K562 (cell line): ENCODE data around the gene STAU1. TPM values are rescaled to one million over a fixed set of nuclear protein-coding genes. Genes with fewer than 3 reads are reported as not detected.

Experiments used
- ATAC-seq: fragments of 200-7000 bp; cut with Tn5 transposase; 3 replicates; pipeline ENCODE4 v1.9.1; 2020; ENCODE audit warnings: moderate library complexity
- BruUV-seq: library from RNA; stranded (reverse); fragments of 400-500 nt; replicated peaks from 2 replicates; lab custom pipeline; 2021; lab: Mats Ljungman, UMichigan
- CTCF ChIA-PET: fragments of 300-600 bp; formaldehyde crosslinking; extraction: SDS; loops from one replicate; lab custom pipeline; 2021; ENCODE audit warnings: low intra/inter-chr PET ratio; lab: Yijun Ruan, JAX
- POLR2A ChIA-PET: fragments of 300-600, 350-650 bp; sonication (Branson Sonifier 250); formaldehyde crosslinking; extraction: SDS; loops from one replicate; lab custom pipeline; 2021; ENCODE audit warnings: antibody characterized with exemption, inconsistent platforms; lab: Yijun Ruan, JAX
- DNase-seq, 4 experiments: peaks; one replicate each; pipeline versions ENCODE4 v3.0.0 to v3.0.0-alpha.2; 2011 to 2018; ENCODE audit warnings: low spot score in 3 of 4, mixed read lengths in 3 of 4; ENCODE audit errors: extremely low read depth in 1 of 4
- FAIRE-seq: peaks from 2 replicates; lab custom pipeline; 2011; peaks lifted over from hg19 to GRCh38; lab: Jason Lieb, UNC
- H2AFZ ChIP-seq: 2 replicates; pipeline ENCODE4 v1.6.0; 2011; ENCODE audit warnings: low read depth, low read length, control low read depth, inconsistent platforms
- H3K27ac ChIP-seq: fragments of 200-600 bp; 3 replicates; pipeline ENCODE4 v1.8.0; 2011; ENCODE audit warnings: low read depth, mild to moderate bottlenecking, control low read depth, inconsistent platforms, low read length, moderate library complexity, mixed read lengths; ENCODE audit errors: extremely low read depth
- H3K27me3 ChIP-seq, 2 experiments: fragments of 300-600 bp in 1 of 2; 2 replicates in 1 of 2; 3 replicates in 1 of 2; pipeline versions ENCODE4 v1.6.0 to v1.8.0; 2011; ENCODE audit warnings: inconsistent platforms in 2 of 2, low read length in 2 of 2, mild to moderate bottlenecking in 1 of 2, mixed read lengths in 1 of 2, moderate library complexity in 1 of 2; ENCODE audit not compliant: control insufficient read depth in 2 of 2, insufficient read depth in 2 of 2
- H3K36me3 ChIP-seq: fragments of 300-600 bp; 3 replicates; pipeline ENCODE4 v1.8.0; 2011; ENCODE audit warnings: mild to moderate bottlenecking, low read length, inconsistent platforms; ENCODE audit not compliant: control insufficient read depth, insufficient read depth
- H3K4me1 ChIP-seq, 2 experiments: fragments of 200-600 bp in 1 of 2; replicated peaks in 1 of 2; 2 replicates in 1 of 2; 3 replicates in 1 of 2; pipeline versions ENCODE4 v1.5.1 to v1.8.0; 2011; ENCODE audit warnings: inconsistent platforms in 2 of 2, low read length in 2 of 2, mild to moderate bottlenecking in 1 of 2, mixed read lengths in 1 of 2, moderate library complexity in 1 of 2; ENCODE audit not compliant: control insufficient read depth in 2 of 2, insufficient read depth in 2 of 2
- H3K4me2 ChIP-seq: 2 replicates; pipeline ENCODE4 v1.6.1; 2011; ENCODE audit warnings: low read length, control low read depth, inconsistent platforms, mixed read lengths; ENCODE audit not compliant: insufficient read depth
- H3K4me3 ChIP-seq: fragments of 200-600 bp; sonication (generic), shearing (Covaris generic); 2 replicates; pipeline ENCODE4 v1.5.1; 2016; ENCODE audit warnings: control low read depth, inconsistent platforms
- H3K79me2 ChIP-seq: fragments of 200-600 bp; 3 replicates; pipeline ENCODE4 v1.8.0; 2011; ENCODE audit warnings: low read length, inconsistent platforms; ENCODE audit not compliant: control insufficient read depth, insufficient read depth
- H3K9ac ChIP-seq, 2 experiments: 2 replicates each; pipeline versions ENCODE4 v1.6.0 to v1.6.1; 2011; ENCODE audit warnings: low read depth in 2 of 2, low read length in 2 of 2, control low read depth in 1 of 2, inconsistent platforms in 1 of 2, mild to moderate bottlenecking in 1 of 2, mixed read lengths in 1 of 2; ENCODE audit not compliant: insufficient read depth in 1 of 2
- H3K9me1 ChIP-seq: one replicate; pipeline ENCODE4 v1.6.0; 2011; ENCODE audit warnings: inconsistent platforms, mild to moderate bottlenecking, low read length, moderate library complexity; ENCODE audit not compliant: control insufficient read depth, insufficient read depth
- H3K9me3 ChIP-seq: replicated peaks from 2 replicates; pipeline ENCODE4 v1.5.1; 2011; ENCODE audit warnings: low read depth, low read length, inconsistent platforms; ENCODE audit not compliant: control insufficient read depth, insufficient read depth
- H4K20me1 ChIP-seq: replicated peaks from 2 replicates; pipeline ENCODE4 v1.6.1; 2011; ENCODE audit warnings: low read length, inconsistent platforms, mixed read lengths; ENCODE audit not compliant: control insufficient read depth, insufficient read depth
- ADNP ChIP-seq: fragments of 200-800 bp; sonication (Bioruptor generic); IDR thresholded peaks from 2 replicates; pipeline ENCODE4 v1.6.1; 2016; ENCODE audit warnings: missing genetic modification characterization, missing compliant biosample characterization
- ETS2 ChIP-seq: IDR thresholded peaks from 2 replicates; pipeline ENCODE4 v1.6.1; 2016; ENCODE audit warnings: borderline replicate concordance, missing genetic modification characterization, mild to moderate bottlenecking, moderate library complexity, missing compliant biosample characterization; ENCODE audit not compliant: poor library complexity, severe bottlenecking
- FOXJ3 ChIP-seq: sonication (generic); formaldehyde crosslinking; IDR thresholded peaks from 2 replicates; pipeline ENCODE4 v1.4.0; 2020; ENCODE audit warnings: mild to moderate bottlenecking, missing genetic modification reagents
- GATAD2A ChIP-seq: fragments of 450-650 bp; IDR thresholded peaks from 2 replicates; pipeline ENCODE4 v1.6.1; 2017
- JUND ChIP-seq, 2 experiments: IDR thresholded peaks; 2 replicates in 1 of 2; 3 replicates in 1 of 2; pipeline ENCODE4 v1.6.1; 2011; ENCODE audit warnings: borderline replicate concordance in 2 of 2, low read depth in 2 of 2, low read length in 2 of 2, improper control_type of control experiment in 1 of 2, missing biosample characterization in 1 of 2, missing genetic modification characterization in 1 of 2, missing genetic modification reagents in 1 of 2
- KLF16 ChIP-seq: IDR thresholded peaks from 2 replicates; pipeline ENCODE4 v1.6.1; 2016; ENCODE audit warnings: antibody characterized with exemption
- POLR2A ChIP-seq: fragments of 450-650 bp; conservative IDR thresholded peaks from 2 replicates; pipeline ENCODE4 v1.6.1; 2016
- POLR2B ChIP-seq: fragments of 450-650 bp; IDR thresholded peaks from 2 replicates; pipeline ENCODE4 v1.6.1; 2018; ENCODE audit warnings: low read depth; ENCODE audit not compliant: partially characterized antibody
- POLR2G ChIP-seq: fragments of 200-400 bp; formaldehyde crosslinking; IDR thresholded peaks from 2 replicates; pipeline ENCODE4 v1.6.1; 2017; ENCODE audit warnings: low read depth, mild to moderate bottlenecking, antibody characterized with exemption, low read length, moderate library complexity
- POLR3G ChIP-seq: IDR thresholded peaks from 2 replicates; pipeline ENCODE4 v1.6.1; 2011; ENCODE audit not compliant: insufficient read length, insufficient replicate concordance; ENCODE audit errors: extremely low read depth
- SAP30 ChIP-seq: fragments of 200-600 bp; sonication (generic); IDR thresholded peaks from 2 replicates; pipeline ENCODE4 v1.6.1; 2012; ENCODE audit warnings: borderline replicate concordance, low read depth, mild to moderate bottlenecking, moderate library complexity, low read length, control low read depth, inconsistent platforms; ENCODE audit not compliant: insufficient read depth, poor library complexity, severe bottlenecking
- SMARCE1 ChIP-seq: fragments of 450-650 bp; IDR thresholded peaks from 2 replicates; pipeline ENCODE4 v1.7.1; 2016; ENCODE audit warnings: mild to moderate bottlenecking
- SREBF1 ChIP-seq: fragments of 150-350 bp; IDR thresholded peaks from 2 replicates; pipeline ENCODE4 v1.6.1; 2014; ENCODE audit warnings: antibody characterized with exemption, low read depth, low read length, borderline replicate concordance
- SUPT5H ChIP-seq: fragments of 450-650 bp; IDR thresholded peaks from 2 replicates; pipeline ENCODE4 v1.6.1; 2016
- ZFX ChIP-seq: sonication (generic); formaldehyde crosslinking; IDR thresholded peaks from 2 replicates; pipeline ENCODE4 v1.8.0; 2022; ENCODE audit warnings: mild to moderate bottlenecking, missing genetic modification reagents, moderate library complexity
- ZNF3 ChIP-seq: fragments of 250-450 bp; sonication (Bioruptor Pico); IDR thresholded peaks from 2 replicates; pipeline ENCODE4 v1.5.0; 2021; ENCODE audit warnings: mild to moderate bottlenecking, moderate library complexity
- ZNF408 ChIP-seq: fragments of 250-450 bp; sonication (Bioruptor Pico); IDR thresholded peaks from 2 replicates; pipeline ENCODE4 v1.4.0; 2020; ENCODE audit warnings: low read depth, mild to moderate bottlenecking, moderate library complexity
- ZNF507 ChIP-seq: conservative IDR thresholded peaks from 2 replicates; pipeline ENCODE4 v1.6.1; 2017; ENCODE audit warnings: missing genetic modification characterization, missing compliant biosample characterization
- WGBS: fragments of 100-300 bp; shearing (Covaris generic); methylation state at CpG from one replicate; pipeline ENCODE4 v1.1.6; 2016; ENCODE audit warnings: low coverage, mixed read lengths; ENCODE audit not compliant: insufficient coverage; ENCODE audit errors: missing lambda C conversion rate; 5-methylcytosine and 5-hydroxymethylcytosine counted together
- in situ Hi-C: fragments of 300-500 bp; cut with MboI; formaldehyde crosslinking; loops from 4 replicates; pipeline ENCODE4 v1.15.0; 2018; ENCODE audit warnings: inconsistent platforms, mixed read lengths
- intact Hi-C: fragments of 100-400 bp; cut with micrococcal nuclease; formaldehyde crosslinking; loops from 2 replicates; pipeline ENCODE4 v1.14.2; 2022
- polyA plus RNA-seq, 8 experiments: library from polyadenylated mRNA; depleted of rRNA in 4 of 8; stranded (reverse) in 5 of 8; unstranded in 3 of 8; fragments of >200 nt; fragmentation: Nextera tagmentation in 2 of 8; fragmentation: Illumina TruSeq in 1 of 8; extraction: Ambion mirVana in 2 of 8; extraction: Trizol in 1 of 8; gene quantifications; 2 replicates each; pipeline versions ENCODE4 v1.2.1 to v1.2.3, GENCODE V29; 2011 to 2014; ENCODE audit warnings: inconsistent platforms in 1 of 8, missing spikeins in 1 of 8
- total RNA-seq, 7 experiments: library from RNA; depleted of rRNA in 6 of 7; stranded (reverse); fragments of >200 nt in 6 of 7; fragmentation: Illumina TruSeq in 2 of 7; extraction: Trizol in 2 of 7; gene quantifications; 2 replicates each; pipeline versions ENCODE4 v1.2.1 to v1.2.3, GENCODE V29; 2011 to 2021; ENCODE audit warnings: low replicate concordance in 1 of 7
- TF ChIP-seq, protein P1 (sequence below): fragments of 250-450 bp; sonication (Bioruptor Pico); IDR thresholded peaks from 2 replicates; pipeline ENCODE4 v1.5.1; 2021; ENCODE audit warnings: mild to moderate bottlenecking

Gene STAU1
- total and polyA plus RNA-seq, 9 of the 15 experiments (the other 6 are each of a cell fraction or from before 2014, with no cell fraction given) = 18.0 to 106 (median 50.6) TPM

DNA sequence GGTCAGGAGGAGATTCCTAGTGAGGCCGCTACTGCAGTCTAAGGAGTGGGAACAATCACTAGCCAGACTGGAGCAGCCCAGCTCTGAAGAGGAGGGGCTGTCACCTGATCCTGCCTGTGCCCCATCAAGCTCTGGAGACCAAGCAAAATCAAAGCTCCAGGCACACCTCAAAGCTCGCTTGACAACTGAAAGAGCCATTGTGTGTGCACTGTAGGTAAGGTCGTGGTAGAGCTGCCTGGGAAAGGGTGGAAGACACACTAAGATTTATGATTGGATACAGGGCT lies 83.8 kb downstream of the STAU1 start:
- Histone ChIP-seq H3K4me2 (no peak overlapping the region), H4K20me1 (peaks cover 14% of the 10 kb centered on the region; the same call in 1 of the 2 replicates), H2AFZ (no peak overlapping the region), H3K27ac (no peak overlapping the region), H3K9me3 (no peaks in the 10 kb centered on the region), H3K36me3 (peaks cover 48% of the 10 kb centered on the region), H3K9ac (0 out of 4 replicates have a peak overlapping the region, but pooled peaks of 1 of the 2 experiments have one; percentile 21), H3K4me1 (no peaks in the 10 kb centered on the region; a peak in 1 of 5 replicates), H3K4me3 (no peak overlapping the region), H3K79me2 (no peaks in the 10 kb centered on the region), H3K9me1 (peaks cover 3% of the 10 kb centered on the region), H3K27me3 (no peaks in the 10 kb centered on the region)
- WGBS = 72% methylated on average over 3 of the region's 3 CpGs
- FAIRE-seq (no peak), DNase-seq (no peak), ATAC-seq (peak; percentile 53)
- POLR2A ChIA-PET = interaction anchor here (0.6 to 1.5 kb wide), 3 partner anchors 8 to 67 kb away, joined by 3 to 4 read pairs (median 4); no protein-coding TSS in a partner anchor
- in situ Hi-C loops (no loop called here), intact Hi-C loops (loop anchor here (10.0 kb wide), 1 partner anchor 470 kb away; no protein-coding TSS in a partner anchor)
- no TSS peak for BruUV-seq
- CTCF ChIA-PET = no interaction called here
- TF ChIP-seq GATAD2A (no peak), POLR2G (no peak), POLR2B (peak; percentile 53), SMARCE1 (no peak), ZNF3 (CRISPR knock-in tag) (no peak), POLR2A (peak; percentile 20; the same call in 1 of the 2 replicates), SAP30 (no peak), ZNF507 (tag) (no peak), ZNF408 (no peak), ADNP (tag) (no peak), KLF16 (peak; percentile 18; the same call in 1 of the 2 replicates), SUPT5H (peak; percentile 11; the same call in 1 of the 2 replicates), ETS2 (tag) (no peak), ZFX (CRISPR knock-in tag) (no peak), SREBF1 (no peak), FOXJ3 (CRISPR knock-in tag) (no peak), JUND (IDR thresholded peaks at IDR 0.05; ENCODE audit: borderline replicate concordance, low read depth, low read length) (no peak), JUND (tag; IDR thresholded peaks at IDR 0.05; ENCODE audit: borderline replicate concordance, low read depth, low read length) (no peak), POLR3G (no peak)
- TF ChIP-seq, protein P1, sequence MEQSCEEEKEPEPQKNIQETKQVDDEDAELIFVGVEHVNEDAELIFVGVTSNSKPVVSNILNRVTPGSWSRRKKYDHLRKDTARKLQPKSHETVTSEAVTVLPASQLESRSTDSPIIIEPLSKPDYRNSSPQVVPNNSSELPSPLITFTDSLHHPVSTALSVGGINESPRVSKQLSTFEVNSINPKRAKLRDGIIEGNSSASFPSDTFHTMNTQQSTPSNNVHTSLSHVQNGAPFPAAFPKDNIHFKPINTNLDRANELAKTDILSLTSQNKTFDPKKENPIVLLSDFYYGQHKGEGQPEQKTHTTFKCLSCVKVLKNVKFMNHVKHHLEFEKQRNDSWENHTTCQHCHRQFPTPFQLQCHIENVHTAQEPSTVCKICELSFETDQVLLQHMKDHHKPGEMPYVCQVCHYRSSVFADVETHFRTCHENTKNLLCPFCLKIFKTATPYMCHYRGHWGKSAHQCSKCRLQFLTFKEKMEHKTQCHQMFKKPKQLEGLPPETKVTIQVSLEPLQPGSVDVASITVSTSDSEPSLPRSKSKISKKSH (CRISPR knock-in tag) = no peak
